Motor neuron (in vitro differentiated cells): ENCODE measurements around the gene NCF4. TPM values are rescaled to one million over a fixed set of nuclear protein-coding genes. Genes with fewer than 3 reads are reported as not detected.

Experiments used
- ATAC-seq, 8 experiments: fragments of 200-7000 bp; cut with Tn5 transposase; replicated peaks in 6 of 8; 2 replicates each; pipeline ENCODE4 v1.8.0; 2021; ENCODE audit warnings: mild to moderate bottlenecking in 8 of 8, moderate library complexity in 8 of 8
- H3K27ac ChIP-seq, 2 donors: fragments of 250-450 bp; sonication (Bioruptor Pico); 2 replicates each; pipeline ENCODE4 v1.9.0; 2021; ENCODE audit warnings: antibody characterized with exemption in 2 of 2, mild to moderate bottlenecking in 2 of 2, moderate library complexity in 1 of 2
- H3K4me1 ChIP-seq, 2 donors: fragments of 250-450 bp; sonication (Bioruptor Pico); replicated peaks in 1 of 2; 2 replicates each; pipeline ENCODE4 v1.6.1; 2021; ENCODE audit warnings: antibody characterized with exemption in 2 of 2, mild to moderate bottlenecking in 2 of 2, moderate library complexity in 1 of 2
- H3K4me3 ChIP-seq, 5 donors: fragments of 250-450 bp; sonication (Bioruptor Pico); 2 replicates each; pipeline ENCODE4 v1.9.0; 2021; ENCODE audit warnings: antibody characterized with exemption in 5 of 5, mild to moderate bottlenecking in 5 of 5, moderate library complexity in 4 of 5
- WGBS, 10 experiments: fragments of 450-650 bp; shearing (Covaris generic); methylation state at CpG; one replicate each; pipeline ENCODE4 v1.0.0; 2022; 5-methylcytosine and 5-hydroxymethylcytosine counted together
- in situ Hi-C, 9 experiments: fragments of 400-800 bp; cut with MboI; loops; one replicate each; pipeline ENCODE4 v1.15.0; 2021; ENCODE audit warnings: low sequenced_read_pairs in 9 of 9, low pct_unique_long_range_greater_than_20kb in 2 of 9; ENCODE audit not compliant: unreplicated experiment in 9 of 9
- total RNA-seq, 8 experiments: library from RNA; unstranded; fragments of 300-600 nt; gene quantifications; 2 replicates each; pipeline versions ENCODE4 v1.2.3 to v1.2.4, GENCODE V29; 2022

NCF4 gene
- total RNA-seq, 8 experiments from 2014 or later, result 0.05 to 0.81 (median 0.21) TPM; not detected in 5

- no peaks in the 10 kb centered on the region for H3K4me1 ChIP-seq
- 50% methylated on average over 1 of the region's 8 CpGs; no CpG with 5 or more reads in 9 of the 10 experiments for whole genome bisulfite sequencing, 10 experiments
- ATAC-seq, result no peak
- in situ Hi-C loops, result no loop called here
- H3K27ac ChIP-seq, result no peak overlapping the region
- H3K4me3 ChIP-seq, result no peak overlapping the region
Observed at GRCh38 chr22:36924151-36924698, 63.4 kb downstream of the NCF4 start.

GRCh38 chr22:36925388-36926290 lies 64.8 kb downstream of the NCF4 start:
- Histone ChIP-seq H3K27ac (no peak overlapping the region), H3K4me3 (no peak overlapping the region), H3K4me1 (peaks cover 5 to 12% of the 10 kb centered on the region in 2 donors)
- in situ Hi-C loops, result no loop called here
- 40 to 93% (median 65%) methylated on average over 2 to 9 of the region's 19 CpGs; no CpG with 5 or more reads in 4 of the 10 experiments for WGBS, 10 experiments
- no peak for ATAC-seq

GRCh38 chr22:36926309-36926708 lies 65.5 kb downstream of the NCF4 start:
- H3K4me3 ChIP-seq, result no peak overlapping the region
- in situ Hi-C loops, result no loop called here
- no peak for ATAC-seq
- no peak overlapping the region for H3K27ac ChIP-seq
- H3K4me1 ChIP-seq, result peaks cover 7 to 13% of the 10 kb centered on the region in 2 donors
- WGBS, 10 experiments, result 0 to 100% (median 73%) methylated on average over 1 to 6 of the region's 6 CpGs; no CpG with 5 or more reads in 5 of the 10 experiments

- Histone ChIP-seq H3K27ac (no peak overlapping the region), H3K4me3 (no peak overlapping the region), H3K4me1 (peaks cover 7 to 13% of the 10 kb centered on the region in 2 donors)
- WGBS, 10 experiments, result 8 to 86% (median 71%) methylated on average over 2 to 7 of the region's 14 CpGs; no CpG with 5 or more reads in 3 of the 10 experiments
- in situ Hi-C loops, result no loop called here
- no peak for ATAC-seq
Observed at GRCh38 chr22:36926721-36927435, 66.1 kb downstream of the NCF4 start.

Other genes with a start within 250 kb of the NCF4 start
- 1 to 10 TPM in 2 of 8 experiments, under 1 TPM in 5, not detected in 1; 0.09 to 3.5 (median 0.54) TPM for gene CACNG2, start 157.3 kb upstream of the NCF4 start, total RNA-seq
- 100 to 1,000 TPM in 1 of 8 experiments, 10 to 100 TPM in 7; 21.1 to 100 (median 55.7) TPM for gene IFT27, start 84.9 kb upstream of the NCF4 start, total RNA-seq
- gene PVALB, start 44.0 kb upstream of the NCF4 start, total RNA-seq, result 1 to 10 TPM in 1 of 8 experiments, under 1 TPM in 3, not detected in 4; 0.76 to 1.7 (median 0.87) TPM
- under 1 TPM in 5 of 8 experiments, not detected in 3; 0.08 to 0.38 (median 0.10) TPM for gene CSF2RB, start 52.6 kb downstream of the NCF4 start, total RNA-seq
- gene TST, start 158.4 kb downstream of the NCF4 start, total RNA-seq, result 10 to 100 TPM in 4 of 8 experiments, 1 to 10 TPM in 4; 5.5 to 49.5 (median 10.3) TPM
- gene MPST, start 158.7 kb downstream of the NCF4 start, total RNA-seq, result 10 to 100 TPM; 18.3 to 43.2 (median 22.7) TPM
- 10 to 100 TPM; 13.9 to 62.2 (median 26.5) TPM for gene KCTD17, start 190.7 kb downstream of the NCF4 start, total RNA-seq
- under 1 TPM in 7 of 8 experiments, not detected in 1; 0.05 to 0.56 (median 0.18) TPM for gene TMPRSS6, start 248.7 kb downstream of the NCF4 start, total RNA-seq